ENCODE measurements around the gene RNF111. TPM values are rescaled to one million over a fixed set of nuclear protein-coding genes. Genes with fewer than 3 reads are reported as not detected.
"Not testable (repeated sequence)": the region's sequence is repeated elsewhere in the genome, so short reads cannot be mapped to it uniquely, and the experiment has no call there.

RNF111 gene
- polyA plus RNA-seq, 2 of the 4 experiments (the other 2 are of a cell fraction): 25.0 to 42.7 TPM

DNA sequence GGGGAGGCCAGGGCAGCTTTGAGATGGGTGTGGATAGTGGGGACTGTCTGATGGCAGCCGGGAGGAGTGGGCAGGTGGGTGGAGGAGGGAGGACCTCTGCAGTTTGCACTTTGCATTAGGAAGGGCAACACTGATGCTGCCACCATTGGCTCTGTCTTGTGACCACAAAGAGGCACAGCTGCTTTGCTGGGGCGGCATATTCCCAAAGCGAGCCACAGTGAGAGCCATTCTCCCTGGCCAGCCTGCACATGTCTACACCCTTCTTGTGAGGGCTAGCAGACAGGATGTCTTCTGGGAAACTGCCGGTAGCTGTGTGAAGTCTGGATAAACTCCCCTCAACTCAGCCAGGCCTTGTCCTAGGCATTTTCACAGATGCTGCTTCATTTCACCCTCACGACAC, 155.8 kb downstream of the RNF111 start:
- peaks cover 17% of the 10 kb centered on the region; the same call in 2 of the 3 replicates for H3K4me1 ChIP-seq
- no peak overlapping the region for H3K27ac ChIP-seq
- no peak for ATAC-seq
- 91% methylated on average over 5 of the region's 5 CpGs for WGBS (ENCODE audit: missing lambda C conversion rate)
- no peak overlapping the region for H3K4me2 ChIP-seq
- ChIA-PET CTCF (interaction anchor here (1.1 to 1.6 kb wide), 5 partner anchors 9 to 358 kb away, joined by 3 to 4 read pairs (median 4); no protein-coding TSS in a partner anchor), POLR2A (no interaction called here)
- H3K4me3 ChIP-seq: no peak overlapping the region
- H3K9me3 ChIP-seq: no peaks in the 10 kb centered on the region
- DNase-seq (ENCODE audit: low read depth in 1 of 2, low spot score in 1 of 2): no peak
- FAIRE-seq: no peak
- no peak for TF ChIP-seq SREBF2 (IDR thresholded peaks at IDR 0.05)
- TF ChIP-seq CHD4 (IDR thresholded peaks at IDR 0.05; ENCODE audit: borderline replicate concordance): no peak
- TF ChIP-seq CBX2 (IDR thresholded peaks at IDR 0.05; ENCODE audit: borderline replicate concordance, low read depth): no peak
- TF ChIP-seq BHLHE40 (IDR thresholded peaks at IDR 0.05; ENCODE audit: low read depth, low read length): no peak
- TF ChIP-seq MAZ (IDR thresholded peaks at IDR 0.05; ENCODE audit: borderline replicate concordance, low read depth, low read length): no peak
- TF ChIP-seq, protein P1, sequence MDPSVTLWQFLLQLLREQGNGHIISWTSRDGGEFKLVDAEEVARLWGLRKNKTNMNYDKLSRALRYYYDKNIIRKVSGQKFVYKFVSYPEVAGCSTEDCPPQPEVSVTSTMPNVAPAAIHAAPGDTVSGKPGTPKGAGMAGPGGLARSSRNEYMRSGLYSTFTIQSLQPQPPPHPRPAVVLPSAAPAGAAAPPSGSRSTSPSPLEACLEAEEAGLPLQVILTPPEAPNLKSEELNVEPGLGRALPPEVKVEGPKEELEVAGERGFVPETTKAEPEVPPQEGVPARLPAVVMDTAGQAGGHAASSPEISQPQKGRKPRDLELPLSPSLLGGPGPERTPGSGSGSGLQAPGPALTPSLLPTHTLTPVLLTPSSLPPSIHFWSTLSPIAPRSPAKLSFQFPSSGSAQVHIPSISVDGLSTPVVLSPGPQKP (IDR thresholded peaks at IDR 0.05; ENCODE audit: low read depth, low read length): no peak
- no peak for TF ChIP-seq PHF8 (IDR thresholded peaks at IDR 0.05; ENCODE audit: borderline replicate concordance, low read depth)
- TF ChIP-seq HOXB13 (CRISPR knock-in tag; IDR thresholded peaks at IDR 0.05; ENCODE audit: low read depth): no peak
- no peak for TF ChIP-seq FOSB (CRISPR knock-in tag; IDR thresholded peaks at IDR 0.05)
- TF ChIP-seq, protein P2, sequence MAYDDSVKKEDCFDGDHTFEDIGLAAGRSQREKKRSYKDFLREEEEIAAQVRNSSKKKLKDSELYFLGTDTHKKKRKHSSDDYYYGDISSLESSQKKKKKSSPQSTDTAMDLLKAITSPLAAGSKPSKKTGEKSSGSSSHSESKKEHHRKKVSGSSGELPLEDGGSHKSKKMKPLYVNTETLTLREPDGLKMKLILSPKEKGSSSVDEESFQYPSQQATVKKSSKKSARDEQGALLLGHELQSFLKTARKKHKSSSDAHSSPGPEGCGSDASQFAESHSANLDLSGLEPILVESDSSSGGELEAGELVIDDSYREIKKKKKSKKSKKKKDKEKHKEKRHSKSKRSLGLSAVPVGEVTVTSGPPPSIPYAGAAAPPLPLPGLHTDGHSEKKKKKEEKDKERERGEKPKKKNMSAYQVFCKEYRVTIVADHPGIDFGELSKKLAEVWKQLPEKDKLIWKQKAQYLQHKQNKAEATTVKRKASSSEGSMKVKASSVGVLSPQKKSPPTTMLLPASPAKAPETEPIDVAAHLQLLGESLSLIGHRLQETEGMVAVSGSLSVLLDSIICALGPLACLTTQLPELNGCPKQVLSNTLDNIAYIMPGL (CRISPR knock-in tag; IDR thresholded peaks at IDR 0.05; ENCODE audit: borderline replicate concordance): no peak
- TF ChIP-seq, protein P3, sequence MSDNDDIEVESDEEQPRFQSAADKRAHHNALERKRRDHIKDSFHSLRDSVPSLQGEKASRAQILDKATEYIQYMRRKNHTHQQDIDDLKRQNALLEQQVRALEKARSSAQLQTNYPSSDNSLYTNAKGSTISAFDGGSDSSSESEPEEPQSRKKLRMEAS (IDR thresholded peaks at IDR 0.05): no peak
- no peak for TF ChIP-seq MAFK (IDR thresholded peaks at IDR 0.05; ENCODE audit: partially characterized antibody)
- TF ChIP-seq ZC3H11A (IDR thresholded peaks at IDR 0.05): no peak
- no peak for TF ChIP-seq TP53 (CRISPR knock-in tag; IDR thresholded peaks at IDR 0.05)
- TF ChIP-seq CBX8 (IDR thresholded peaks at IDR 0.05): no peak
- no peak for TF ChIP-seq NFE2L2 (conservative IDR thresholded peaks at IDR 0.05; ENCODE audit: low read length)
- TF ChIP-seq GATA3 (IDR thresholded peaks at IDR 0.05; ENCODE audit: borderline replicate concordance): no peak
- TF ChIP-seq, protein P4, sequence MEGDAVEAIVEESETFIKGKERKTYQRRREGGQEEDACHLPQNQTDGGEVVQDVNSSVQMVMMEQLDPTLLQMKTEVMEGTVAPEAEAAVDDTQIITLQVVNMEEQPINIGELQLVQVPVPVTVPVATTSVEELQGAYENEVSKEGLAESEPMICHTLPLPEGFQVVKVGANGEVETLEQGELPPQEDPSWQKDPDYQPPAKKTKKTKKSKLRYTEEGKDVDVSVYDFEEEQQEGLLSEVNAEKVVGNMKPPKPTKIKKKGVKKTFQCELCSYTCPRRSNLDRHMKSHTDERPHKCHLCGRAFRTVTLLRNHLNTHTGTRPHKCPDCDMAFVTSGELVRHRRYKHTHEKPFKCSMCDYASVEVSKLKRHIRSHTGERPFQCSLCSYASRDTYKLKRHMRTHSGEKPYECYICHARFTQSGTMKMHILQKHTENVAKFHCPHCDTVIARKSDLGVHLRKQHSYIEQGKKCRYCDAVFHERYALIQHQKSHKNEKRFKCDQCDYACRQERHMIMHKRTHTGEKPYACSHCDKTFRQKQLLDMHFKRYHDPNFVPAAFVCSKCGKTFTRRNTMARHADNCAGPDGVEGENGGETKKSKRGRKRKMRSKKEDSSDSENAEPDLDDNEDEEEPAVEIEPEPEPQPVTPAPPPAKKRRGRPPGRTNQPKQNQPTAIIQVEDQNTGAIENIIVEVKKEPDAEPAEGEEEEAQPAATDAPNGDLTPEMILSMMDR (IDR thresholded peaks at IDR 0.05): no peak

DNA sequence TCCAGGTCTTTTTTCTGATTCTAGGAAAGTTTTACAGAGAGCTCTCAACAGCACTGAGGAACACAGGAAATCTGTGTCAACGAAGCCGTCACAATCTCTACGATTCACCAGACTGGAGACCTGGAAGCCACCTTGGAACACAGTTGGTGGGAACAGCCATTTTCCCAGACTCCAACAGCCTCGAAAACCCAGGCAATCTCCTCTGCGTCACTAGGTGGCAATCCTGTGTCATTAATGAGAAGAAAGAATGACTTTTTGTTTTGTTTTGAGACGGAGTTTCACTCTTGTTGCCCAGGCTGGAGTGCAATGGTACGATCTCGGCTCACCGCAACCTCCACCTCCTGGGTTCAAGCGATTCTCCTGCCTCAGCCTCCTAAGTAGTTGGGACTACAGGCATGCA, 157.1 kb downstream of the RNF111 start:
- FAIRE-seq; H3K9me3 ChIP-seq; H3K4me2 ChIP-seq; ATAC-seq; H3K27ac ChIP-seq; H3K4me3 ChIP-seq; DNase-seq (ENCODE audit: low read depth in 1 of 2, low spot score in 1 of 2); POLR2A ChIA-PET: not testable (repeated sequence)
- CTCF ChIA-PET: interaction anchor here (1.0 to 2.4 kb wide), 3 partner anchors 12 to 356 kb away, joined by 4 to 6 read pairs (median 6); no protein-coding TSS in a partner anchor
- H3K4me1 ChIP-seq: peaks cover 26% of the 10 kb centered on the region; the same call in 2 of the 3 replicates
- TF ChIP-seq RAD21 (conservative IDR thresholded peaks at IDR 0.05 in 1 of 2, IDR thresholded peaks at IDR 0.05 in 1 of 2): peak; percentile 35 to 51; a peak in 3 of 5 replicates
- TF ChIP-seq, protein P4 (IDR thresholded peaks at IDR 0.05): peak; percentile 20; the same call in 2 of the 3 replicates
- 91% methylated on average over 10 of the region's 10 CpGs for WGBS (ENCODE audit: missing lambda C conversion rate)

Other genes starting within 250 kb of the RNF111 start
- 210 and 236 TPM in 2 replicates for gene ADAM10, start 238.0 kb upstream of the RNF111 start, polyA plus RNA-seq (2011; rRNA removed)
- gene ADAM10, start 238.0 kb upstream of the RNF111 start, polyA plus RNA-seq (2017; fragmentation: RNase III; extraction: RNeasy Plus Mini Kit Qiagen cat#74134 plus additional on column Dnase treatment): 177 to 200 TPM (median 196 TPM) in 3 replicates
- 4.8 and 7.0 TPM in 2 replicates for gene MINDY2, start 216.4 kb upstream of the RNF111 start, polyA plus RNA-seq (2011; rRNA removed)
- gene MINDY2, start 216.4 kb upstream of the RNF111 start, polyA plus RNA-seq (2017; fragmentation: RNase III; extraction: RNeasy Plus Mini Kit Qiagen cat#74134 plus additional on column Dnase treatment): 4.7 to 4.9 TPM (median 4.7 TPM) in 3 replicates
- 89.0 and 93.5 TPM in 2 replicates for gene SLTM, start 54.0 kb upstream of the RNF111 start, polyA plus RNA-seq (2011; rRNA removed)
- gene SLTM, start 54.0 kb upstream of the RNF111 start, polyA plus RNA-seq (2017; fragmentation: RNase III; extraction: RNeasy Plus Mini Kit Qiagen cat#74134 plus additional on column Dnase treatment): 133 to 138 TPM (median 133 TPM) in 3 replicates
- gene CCNB2, start 117.5 kb downstream of the RNF111 start, polyA plus RNA-seq (2011; rRNA removed): 121 and 144 TPM in 2 replicates
- 91.1 to 96.4 TPM (median 94.5 TPM) in 3 replicates for gene CCNB2, start 117.5 kb downstream of the RNF111 start, polyA plus RNA-seq (2017; fragmentation: RNase III; extraction: RNeasy Plus Mini Kit Qiagen cat#74134 plus additional on column Dnase treatment)
- not detected in 2 replicates for gene LDHAL6B, start 219.2 kb downstream of the RNF111 start, polyA plus RNA-seq (2011; rRNA removed)
- not detected in 3 replicates for gene LDHAL6B, start 219.2 kb downstream of the RNF111 start, polyA plus RNA-seq (2017; fragmentation: RNase III; extraction: RNeasy Plus Mini Kit Qiagen cat#74134 plus additional on column Dnase treatment)